ENCODE measurements around the gene KLB.

Gene KLB

DNA sequence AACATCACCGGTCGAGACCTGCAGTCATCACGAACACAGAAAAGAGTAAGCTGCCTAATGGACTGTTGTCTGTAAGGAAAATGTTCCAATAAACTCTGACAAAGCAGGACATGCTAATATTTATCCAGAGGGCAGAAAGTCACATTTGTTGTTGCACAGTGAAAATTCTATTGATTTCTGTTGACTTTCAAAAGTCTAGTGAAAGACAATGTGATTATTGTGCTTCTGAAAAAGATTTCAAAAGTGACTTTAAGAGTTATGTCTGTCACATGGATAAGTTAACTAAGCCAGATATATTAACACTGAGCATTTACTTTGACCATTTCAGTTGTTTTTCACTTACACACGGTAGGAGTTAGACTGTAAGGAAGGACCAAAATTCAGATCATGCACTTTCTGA is 31.3 kb upstream of the KLB start:
- H3K36me3 ChIP-seq (ENCODE audit: insufficient read depth, low read length): no peaks in the 10 kb centered on the region
- H3K9me2 ChIP-seq (replicated peaks; ENCODE audit: low read depth, low read length): no peaks in the 10 kb centered on the region
- no peaks in the 10 kb centered on the region for H3K4me1 ChIP-seq (ENCODE audit: insufficient read depth, low read length, poor library complexity, severe bottlenecking)
- H3K79me2 ChIP-seq (ENCODE audit: insufficient read depth, low read length): no peaks in the 10 kb centered on the region
- H3F3A ChIP-seq (ENCODE audit: low read depth): no peaks in the 10 kb centered on the region
- H3K4me2 ChIP-seq (ENCODE audit: low read depth, low read length, poor library complexity, severe bottlenecking): no peak overlapping the region
- H3K4me3 ChIP-seq (ENCODE audit: low read length, poor library complexity, severe bottlenecking): no peak overlapping the region
- TF ChIP-seq, protein P1, sequence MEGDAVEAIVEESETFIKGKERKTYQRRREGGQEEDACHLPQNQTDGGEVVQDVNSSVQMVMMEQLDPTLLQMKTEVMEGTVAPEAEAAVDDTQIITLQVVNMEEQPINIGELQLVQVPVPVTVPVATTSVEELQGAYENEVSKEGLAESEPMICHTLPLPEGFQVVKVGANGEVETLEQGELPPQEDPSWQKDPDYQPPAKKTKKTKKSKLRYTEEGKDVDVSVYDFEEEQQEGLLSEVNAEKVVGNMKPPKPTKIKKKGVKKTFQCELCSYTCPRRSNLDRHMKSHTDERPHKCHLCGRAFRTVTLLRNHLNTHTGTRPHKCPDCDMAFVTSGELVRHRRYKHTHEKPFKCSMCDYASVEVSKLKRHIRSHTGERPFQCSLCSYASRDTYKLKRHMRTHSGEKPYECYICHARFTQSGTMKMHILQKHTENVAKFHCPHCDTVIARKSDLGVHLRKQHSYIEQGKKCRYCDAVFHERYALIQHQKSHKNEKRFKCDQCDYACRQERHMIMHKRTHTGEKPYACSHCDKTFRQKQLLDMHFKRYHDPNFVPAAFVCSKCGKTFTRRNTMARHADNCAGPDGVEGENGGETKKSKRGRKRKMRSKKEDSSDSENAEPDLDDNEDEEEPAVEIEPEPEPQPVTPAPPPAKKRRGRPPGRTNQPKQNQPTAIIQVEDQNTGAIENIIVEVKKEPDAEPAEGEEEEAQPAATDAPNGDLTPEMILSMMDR (conservative IDR thresholded peaks at IDR 0.05; ENCODE audit: low read length): no peak
- no peak for TF ChIP-seq EZH2phosphoT487 (IDR thresholded peaks at IDR 0.05; ENCODE audit: borderline replicate concordance)
- no peaks in the 10 kb centered on the region for H3K27me3 ChIP-seq (ENCODE audit: insufficient read depth, low read length, poor library complexity, severe bottlenecking)
- no peak overlapping the region for H3K9ac ChIP-seq (ENCODE audit: low read depth, low read length, poor library complexity, severe bottlenecking)
- H2AFZ ChIP-seq (ENCODE audit: low read length): no peak overlapping the region
- H4K20me1 ChIP-seq (ENCODE audit: insufficient read depth, low read length, poor library complexity, severe bottlenecking): no peaks in the 10 kb centered on the region
- H3K9me3 ChIP-seq (ENCODE audit: insufficient read depth, low read depth, low read length): no peaks in the 10 kb centered on the region

DNA sequence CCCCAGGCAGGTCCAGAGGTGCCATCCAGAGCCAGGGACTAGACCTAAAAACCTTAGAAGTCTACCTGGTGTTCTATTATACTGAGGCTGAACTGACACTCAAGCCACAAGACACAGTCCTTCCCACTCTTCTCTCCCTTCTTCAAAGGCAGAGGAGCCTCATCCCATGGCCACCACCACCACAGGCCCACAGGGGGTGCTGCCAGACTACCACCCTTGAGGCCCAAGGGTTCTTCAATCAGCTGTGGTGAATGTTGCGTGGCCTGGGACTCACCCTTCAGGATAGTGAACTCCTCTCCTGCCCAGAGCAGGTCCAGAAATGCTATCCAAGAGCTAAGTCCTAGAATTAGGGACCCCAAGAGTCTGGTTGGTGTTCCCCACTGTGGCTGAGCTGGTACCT is 23.0 kb upstream of the KLB start:
- Histone ChIP-seq H3K4me3 (ENCODE audit: low read length, poor library complexity, severe bottlenecking) (no peak overlapping the region), H3K36me3 (ENCODE audit: insufficient read depth, low read length) (no peaks in the 10 kb centered on the region), H3K9me3 (ENCODE audit: insufficient read depth, low read depth, low read length) (no peaks in the 10 kb centered on the region), H4K20me1 (ENCODE audit: insufficient read depth, low read length, poor library complexity, severe bottlenecking) (no peaks in the 10 kb centered on the region), H3K27me3 (ENCODE audit: insufficient read depth, low read length, poor library complexity, severe bottlenecking) (no peaks in the 10 kb centered on the region), H2AFZ (ENCODE audit: low read length) (no peak overlapping the region), H3K79me2 (ENCODE audit: insufficient read depth, low read length) (no peaks in the 10 kb centered on the region), H3K9me2 (replicated peaks; ENCODE audit: low read depth, low read length) (no peaks in the 10 kb centered on the region), H3K9ac (ENCODE audit: low read depth, low read length, poor library complexity, severe bottlenecking) (no peak overlapping the region), H3K4me1 (ENCODE audit: insufficient read depth, low read length, poor library complexity, severe bottlenecking) (no peaks in the 10 kb centered on the region), H3K4me2 (ENCODE audit: low read depth, low read length, poor library complexity, severe bottlenecking) (no peak overlapping the region), H3F3A (ENCODE audit: low read depth) (no peaks in the 10 kb centered on the region)
- TF ChIP-seq, protein P1 (conservative IDR thresholded peaks at IDR 0.05; ENCODE audit: low read length): no peak; the same call in 1 of the 2 replicates
- no peak for TF ChIP-seq EZH2phosphoT487 (IDR thresholded peaks at IDR 0.05; ENCODE audit: borderline replicate concordance)

DNA sequence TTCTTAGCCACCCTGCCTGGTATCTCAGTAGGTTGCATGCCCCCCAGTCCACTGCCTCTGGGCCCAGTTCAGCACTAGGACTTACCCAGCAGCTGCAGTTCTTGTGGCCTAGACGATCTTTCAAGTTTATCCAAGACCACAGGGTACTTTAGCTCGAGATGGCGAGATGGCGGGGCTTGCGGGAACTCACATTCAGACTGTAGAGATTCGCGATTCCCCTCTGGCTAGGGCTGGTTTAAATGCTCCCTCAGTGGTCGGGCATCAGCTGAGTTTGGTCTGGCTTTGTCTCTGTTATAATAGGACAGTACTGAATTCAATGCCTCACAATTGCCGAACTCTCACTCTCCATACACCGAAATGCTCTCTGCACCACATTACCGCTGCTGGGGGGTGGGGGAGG is 22.2 kb upstream of the KLB start:
- H3K9me3 ChIP-seq (ENCODE audit: insufficient read depth, low read depth, low read length): no peaks in the 10 kb centered on the region
- no peak overlapping the region for H2AFZ ChIP-seq (ENCODE audit: low read length)
- H3F3A ChIP-seq (ENCODE audit: low read depth): no peaks in the 10 kb centered on the region
- H3K36me3 ChIP-seq (ENCODE audit: insufficient read depth, low read length): no peaks in the 10 kb centered on the region
- H3K4me1 ChIP-seq (ENCODE audit: insufficient read depth, low read length, poor library complexity, severe bottlenecking): no peaks in the 10 kb centered on the region
- no peaks in the 10 kb centered on the region for H3K9me2 ChIP-seq (replicated peaks; ENCODE audit: low read depth, low read length)
- H3K9ac ChIP-seq (ENCODE audit: low read depth, low read length, poor library complexity, severe bottlenecking): no peak overlapping the region
- H3K4me3 ChIP-seq (ENCODE audit: low read length, poor library complexity, severe bottlenecking): no peak overlapping the region
- H3K4me2 ChIP-seq (ENCODE audit: low read depth, low read length, poor library complexity, severe bottlenecking): no peak overlapping the region
- H3K79me2 ChIP-seq (ENCODE audit: insufficient read depth, low read length): no peaks in the 10 kb centered on the region
- no peaks in the 10 kb centered on the region for H3K27me3 ChIP-seq (ENCODE audit: insufficient read depth, low read length, poor library complexity, severe bottlenecking)
- TF ChIP-seq, protein P1 (conservative IDR thresholded peaks at IDR 0.05; ENCODE audit: low read length): no peak
- TF ChIP-seq EZH2phosphoT487 (IDR thresholded peaks at IDR 0.05; ENCODE audit: borderline replicate concordance): no peak
- no peaks in the 10 kb centered on the region for H4K20me1 ChIP-seq (ENCODE audit: insufficient read depth, low read length, poor library complexity, severe bottlenecking)

All from Loucy (cell line).